Inflammatory macrophage treated with lipopolysaccharide for 1 hour (primary cell): ENCODE measurements around the gene FZD1.

Source experiments
- DNase-seq, 2 donors: peaks; one replicate each; pipeline ENCODE4 v3.0.0-alpha.2; 2020 to 2022

FZD1 gene

GRCh38 chr7:91265693-91266066 is 1.4 kb downstream of the FZD1 start:
- no peak for DNase-seq

DNA sequence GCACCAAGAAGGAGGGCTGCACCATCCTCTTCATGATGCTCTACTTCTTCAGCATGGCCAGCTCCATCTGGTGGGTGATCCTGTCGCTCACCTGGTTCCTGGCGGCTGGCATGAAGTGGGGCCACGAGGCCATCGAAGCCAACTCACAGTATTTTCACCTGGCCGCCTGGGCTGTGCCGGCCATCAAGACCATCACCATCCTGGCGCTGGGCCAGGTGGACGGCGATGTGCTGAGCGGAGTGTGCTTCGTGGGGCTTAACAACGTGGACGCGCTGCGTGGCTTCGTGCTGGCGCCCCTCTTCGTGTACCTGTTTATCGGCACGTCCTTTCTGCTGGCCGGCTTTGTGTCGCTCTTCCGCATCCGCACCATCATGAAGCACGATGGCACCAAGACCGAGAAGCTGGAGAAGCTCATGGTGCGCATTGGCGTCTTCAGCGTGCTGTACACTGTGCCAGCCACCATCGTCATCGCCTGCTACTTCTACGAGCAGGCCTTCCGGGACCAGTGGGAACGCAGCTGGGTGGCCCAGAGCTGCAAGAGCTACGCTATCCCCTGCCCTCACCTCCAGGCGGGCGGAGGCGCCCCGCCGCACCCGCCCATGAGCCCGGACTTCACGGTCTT is 1.9 kb downstream of the FZD1 start:
- no peak for DNase-seq

- DNase-seq, result no peak
Measured at GRCh38 chr7:91266689-91267090, 2.5 kb downstream of the FZD1 start.

DNA sequence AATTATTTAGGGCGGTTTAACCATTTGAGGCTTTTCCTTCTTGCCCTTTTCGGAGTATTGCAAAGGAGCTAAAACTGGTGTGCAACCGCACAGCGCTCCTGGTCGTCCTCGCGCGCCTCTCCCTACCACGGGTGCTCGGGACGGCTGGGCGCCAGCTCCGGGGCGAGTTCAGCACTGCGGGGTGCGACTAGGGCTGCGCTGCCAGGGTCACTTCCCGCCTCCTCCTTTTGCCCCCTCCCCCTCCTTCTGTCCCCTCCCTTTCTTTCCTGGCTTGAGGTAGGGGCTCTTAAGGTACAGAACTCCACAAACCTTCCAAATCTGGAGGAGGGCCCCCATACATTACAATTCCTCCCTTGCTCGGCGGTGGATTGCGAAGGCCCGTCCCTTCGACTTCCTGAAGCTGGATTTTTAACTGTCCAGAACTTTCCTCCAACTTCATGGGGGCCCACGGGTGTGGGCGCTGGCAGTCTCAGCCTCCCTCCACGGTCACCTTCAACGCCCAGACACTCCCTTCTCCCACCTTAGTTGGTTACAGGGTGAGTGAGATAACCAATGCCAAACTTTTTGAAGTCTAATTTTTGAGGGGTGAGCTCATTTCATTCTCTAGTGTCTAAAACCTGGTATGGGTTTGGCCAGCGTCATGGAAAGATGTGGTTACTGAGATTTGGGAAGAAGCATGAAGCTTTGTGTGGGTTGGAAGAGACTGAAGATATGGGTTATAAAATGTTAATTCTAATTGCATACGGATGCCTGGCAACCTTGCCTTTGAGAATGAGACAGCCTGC is 3.1 kb downstream of the FZD1 start:
- no peak for DNase-seq

DNA sequence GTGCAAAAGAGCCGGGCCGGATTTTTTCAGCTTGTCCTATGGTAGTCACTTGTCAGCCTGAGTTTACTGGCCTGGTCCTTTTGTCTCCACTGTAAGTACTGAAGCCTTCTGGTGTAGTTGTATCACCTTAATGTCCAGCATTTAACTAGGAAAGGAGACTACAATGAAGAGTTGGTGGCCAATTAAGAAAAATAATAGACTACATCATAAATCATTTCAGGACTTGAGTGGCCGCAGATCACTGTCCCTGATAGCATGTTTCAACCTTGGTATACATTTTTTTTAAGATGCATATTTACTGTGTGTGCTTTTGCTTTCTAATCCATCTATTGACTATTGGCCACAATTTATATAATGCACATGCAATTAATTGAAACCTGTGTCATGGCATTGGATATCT is 6.1 kb downstream of the FZD1 start:
- no peak for DNase-seq

GRCh38 chr7:91276909-91277308 is 12.7 kb downstream of the FZD1 start:
- DNase-seq, result no peak

GRCh38 chr7:91280185-91280584 is 16.0 kb downstream of the FZD1 start:
- DNase-seq, result no peak

DNA sequence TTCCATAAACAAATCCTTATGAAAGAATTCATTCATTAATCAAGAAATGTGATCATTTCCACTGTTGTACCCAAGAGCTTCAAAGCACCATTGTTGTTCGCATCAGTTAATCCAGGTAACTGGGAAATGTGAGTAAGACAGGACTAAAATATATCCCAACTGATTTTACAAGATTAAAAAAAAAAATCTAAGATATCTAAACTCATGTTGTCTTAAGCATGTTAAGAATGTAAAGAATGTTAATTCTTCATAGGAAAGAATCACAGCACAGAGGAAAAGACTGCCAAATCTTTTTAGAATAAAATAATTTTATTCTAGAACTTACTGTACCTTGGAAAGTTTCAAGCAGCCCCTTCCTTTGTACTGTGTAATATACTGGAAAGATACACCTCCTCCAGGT is 16.4 kb downstream of the FZD1 start:
- DNase-seq, result no peak

DNA sequence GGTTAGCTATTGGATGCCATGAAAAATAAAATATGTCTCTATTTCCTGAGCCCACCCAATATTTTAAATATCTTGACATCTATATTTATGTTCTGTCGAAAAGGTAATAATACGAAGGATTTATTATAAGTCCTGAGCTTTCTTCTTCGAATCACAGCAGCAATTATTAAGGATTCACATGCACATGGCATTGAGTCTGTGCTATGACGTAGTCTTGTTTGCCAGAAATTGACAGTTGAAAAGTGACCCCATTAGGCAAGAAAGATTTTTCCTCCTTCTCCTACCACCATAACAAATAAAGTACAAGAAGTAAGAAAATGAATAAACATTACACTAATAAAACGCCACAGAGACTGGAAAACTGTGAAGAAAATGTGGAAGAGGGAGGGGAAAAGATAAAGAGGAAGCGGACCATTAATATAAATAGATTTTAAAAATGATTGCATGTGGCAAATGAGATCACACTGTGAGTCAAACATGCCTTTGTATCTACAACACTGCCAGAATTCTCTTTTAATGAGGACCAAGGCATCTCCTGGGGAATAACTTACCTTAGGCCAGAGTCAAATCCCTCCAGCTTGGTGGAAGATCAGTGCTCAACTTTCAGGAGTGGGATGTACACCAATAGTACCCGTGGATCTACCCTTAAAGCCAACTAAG is 21.6 kb downstream of the FZD1 start:
- DNase-seq, result peak; percentile 41 to 43

GRCh38 chr7:91286432-91286831 is 22.2 kb downstream of the FZD1 start:
- DNase-seq, result no peak

DNA sequence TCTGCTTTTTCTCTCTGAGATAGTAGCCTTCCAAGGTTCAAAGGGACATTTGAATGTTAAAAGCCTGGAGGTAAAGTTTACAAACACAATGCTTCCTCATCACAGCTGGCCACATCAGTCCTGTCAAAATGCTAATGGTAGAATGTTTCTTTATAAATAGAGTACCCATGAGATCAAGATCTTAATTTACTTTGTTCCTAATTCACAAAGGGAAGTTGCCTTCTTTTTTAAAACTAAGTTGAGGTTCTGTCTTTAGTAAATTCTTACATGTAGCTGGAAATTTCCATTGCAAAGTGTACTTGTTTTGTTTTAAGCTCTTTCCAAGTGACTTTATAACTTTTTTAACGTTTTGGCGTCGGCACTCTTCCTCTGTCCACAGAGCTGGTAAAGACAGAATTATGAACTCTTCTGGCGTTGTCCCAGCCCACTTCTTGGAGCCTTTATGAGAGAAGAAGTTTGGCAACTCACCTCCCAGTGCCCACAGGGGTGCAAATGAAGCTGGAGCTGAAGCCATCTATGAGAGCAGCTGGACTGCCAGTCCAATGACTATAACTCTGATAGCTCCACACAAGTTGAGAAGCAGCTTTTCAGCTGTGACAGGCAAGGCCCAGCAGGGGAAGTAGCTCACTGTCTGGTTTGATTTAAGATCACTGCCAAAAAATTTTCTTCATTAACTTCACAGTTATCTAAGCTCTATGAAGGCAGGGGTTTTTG is 23.3 kb downstream of the FZD1 start:
- peak in 1 of 2 donors; percentile 9 for DNase-seq

DNA sequence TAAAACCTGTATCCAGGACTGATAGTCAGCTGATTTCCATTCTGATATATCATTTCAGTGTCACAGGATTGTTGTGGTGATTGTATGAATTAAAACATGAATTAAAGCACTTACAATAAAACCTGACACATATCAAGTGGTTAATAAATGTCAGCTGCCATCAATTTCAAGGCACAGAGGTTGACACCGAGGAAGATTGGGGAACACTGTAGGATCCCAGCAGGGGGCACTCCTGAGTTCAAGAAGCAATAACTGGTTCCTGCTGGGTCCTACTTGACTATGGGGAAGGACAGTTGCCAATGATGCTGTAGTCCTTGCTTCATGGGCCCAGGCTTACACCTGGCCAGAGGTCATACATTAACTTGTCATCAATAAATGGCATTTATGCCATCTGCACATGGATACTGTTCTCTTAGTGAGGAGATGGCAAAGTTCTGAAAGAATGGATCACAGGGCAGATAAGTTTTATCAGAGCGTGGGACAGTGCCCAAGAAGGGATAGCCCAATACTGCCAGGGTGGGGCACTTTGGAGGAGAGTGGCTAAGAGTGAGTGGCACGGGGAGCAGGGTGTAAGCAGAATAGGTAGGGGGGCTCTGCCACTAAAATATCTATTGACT is 24.1 kb downstream of the FZD1 start:
- DNase-seq, result peak; percentile 34 to 82

DNA sequence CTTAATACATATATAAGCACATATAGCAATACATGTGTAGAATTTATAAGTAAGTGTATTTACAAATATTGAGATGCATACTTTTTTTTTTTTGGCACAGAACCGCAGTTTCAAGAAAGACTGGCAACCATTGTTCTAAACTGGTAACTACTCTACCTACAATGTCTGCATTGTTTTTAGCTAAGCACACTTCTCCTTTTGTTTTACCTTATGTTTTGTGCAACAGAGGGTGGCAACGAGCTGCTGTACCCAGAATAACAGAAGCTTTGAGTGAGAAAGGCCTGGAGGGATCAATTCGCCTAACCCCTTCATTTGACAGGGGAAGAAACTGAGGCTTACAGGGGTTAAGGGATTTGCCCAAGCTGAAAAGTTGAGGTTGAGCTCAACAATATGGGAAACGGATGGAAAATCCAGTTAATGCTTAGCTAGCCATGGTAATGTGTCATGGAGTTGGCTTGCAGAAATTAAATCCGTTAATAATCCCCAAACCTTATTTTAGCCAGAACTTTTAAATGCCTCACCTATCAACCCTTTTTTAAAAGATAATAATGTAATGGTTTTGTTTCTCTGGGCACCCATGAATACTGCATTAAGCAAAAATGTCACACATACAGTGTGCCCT is 25.5 kb downstream of the FZD1 start:
- DNase-seq, result no peak

- no peak for DNase-seq
Measured at GRCh38 chr7:91291302-91291701, 27.1 kb downstream of the FZD1 start.

GRCh38 chr7:91291902-91292301 is 27.7 kb downstream of the FZD1 start:
- DNase-seq, result no peak

DNA sequence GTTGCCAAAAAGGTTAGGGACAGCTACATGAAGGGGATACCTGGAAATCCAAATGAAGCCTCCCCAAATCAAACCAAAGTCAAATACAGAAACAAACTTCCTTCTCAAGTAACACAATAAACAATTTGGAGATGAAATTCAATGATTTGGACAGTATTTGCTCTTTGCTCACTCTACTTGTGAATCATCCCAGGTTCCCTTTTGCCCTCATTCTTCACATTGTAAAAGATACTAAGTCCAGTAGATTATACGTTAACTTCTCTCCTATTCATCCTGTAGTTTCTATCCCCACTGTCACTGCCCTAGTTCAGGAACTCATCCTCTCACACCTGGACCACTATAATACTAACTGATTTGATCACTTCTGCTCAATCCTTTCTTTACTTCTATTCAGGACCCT is 28.3 kb downstream of the FZD1 start:
- DNase-seq, result no peak

- DNase-seq, result no peak
Measured at GRCh38 chr7:91293136-91293535, 28.9 kb downstream of the FZD1 start.

- no peak for DNase-seq
Measured at GRCh38 chr7:91293840-91294239, 29.6 kb downstream of the FZD1 start.

DNA sequence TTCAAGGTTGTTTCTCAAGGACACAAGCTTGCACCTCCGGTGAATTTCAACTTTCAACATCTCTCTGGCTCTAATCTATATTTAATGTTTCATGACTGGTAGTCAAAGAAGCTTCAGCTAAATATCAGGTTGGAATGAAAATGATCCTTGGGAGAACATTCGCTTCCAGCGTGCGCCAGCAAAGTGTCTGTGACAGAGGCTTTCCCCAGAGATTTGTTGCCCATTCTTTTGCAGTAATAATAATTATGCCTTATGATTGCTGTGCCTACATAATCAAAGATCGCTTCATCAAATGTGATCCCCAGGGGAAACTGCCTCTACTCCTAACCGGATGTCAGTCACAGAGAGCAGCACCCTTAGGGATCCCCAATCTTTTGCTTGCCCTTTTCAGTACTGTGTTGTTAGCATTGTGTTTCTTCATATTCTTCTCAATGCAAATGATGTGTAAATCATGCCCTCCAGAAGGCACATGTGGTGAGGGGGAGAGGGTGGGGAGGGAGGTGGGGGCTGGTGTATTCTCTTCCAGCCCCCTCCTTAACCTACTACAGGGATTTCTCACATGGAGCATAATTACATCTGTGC is 30.5 kb downstream of the FZD1 start:
- DNase-seq, result no peak

GRCh38 chr7:91295576-91295975 is 31.3 kb downstream of the FZD1 start:
- no peak for DNase-seq

DNA sequence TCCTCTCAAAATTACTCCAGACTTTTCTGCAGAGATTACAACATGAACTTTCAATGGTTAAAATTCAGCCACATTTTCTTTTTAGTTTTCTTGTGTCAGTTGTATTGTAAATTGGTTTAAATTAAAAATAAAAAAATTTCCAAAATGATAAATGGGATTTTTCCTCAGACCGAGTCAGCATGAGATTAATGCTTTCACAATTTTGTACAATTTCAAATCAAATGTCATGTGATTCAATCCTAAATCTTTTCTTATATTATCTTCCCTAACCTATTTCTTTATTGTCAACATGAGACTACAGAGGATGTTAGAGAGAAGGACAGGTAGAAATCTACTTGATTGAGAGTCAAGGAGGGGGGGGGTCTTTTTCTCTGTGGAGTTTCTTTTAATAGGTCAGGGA is 33.7 kb downstream of the FZD1 start:
- no peak for DNase-seq
